HG03135 (cell line): Measurements from ENCODE around the gene STK32B.

Experiments used
- ATAC-seq: cut with Tn5 transposase; IDR thresholded peaks from one replicate; pipeline ENCODE4 v1.9.1; 2021; ENCODE audit warnings: mild to moderate bottlenecking, moderate library complexity; ENCODE audit not compliant: unreplicated experiment

The STK32B gene

DNA sequence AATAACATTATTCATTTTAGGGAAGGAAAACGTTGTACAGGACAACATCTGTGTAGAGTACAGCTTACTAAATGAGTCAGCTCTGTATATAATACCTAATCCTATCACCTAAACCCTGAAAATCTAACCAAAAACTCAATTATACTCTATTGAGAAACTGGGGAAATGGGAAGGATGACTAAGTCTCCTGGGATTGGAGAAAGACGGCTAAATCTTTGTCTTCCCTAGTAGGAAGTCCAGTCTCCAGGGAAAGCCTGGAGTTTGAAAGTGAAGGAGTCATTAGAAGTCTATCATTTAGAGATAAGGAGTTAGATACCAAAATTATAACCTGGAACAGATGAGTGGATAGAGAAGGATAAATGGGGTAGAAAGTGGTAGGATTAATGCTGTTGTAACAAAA lies 286.5 kb downstream of the STK32B start:
- no peak for ATAC-seq

DNA sequence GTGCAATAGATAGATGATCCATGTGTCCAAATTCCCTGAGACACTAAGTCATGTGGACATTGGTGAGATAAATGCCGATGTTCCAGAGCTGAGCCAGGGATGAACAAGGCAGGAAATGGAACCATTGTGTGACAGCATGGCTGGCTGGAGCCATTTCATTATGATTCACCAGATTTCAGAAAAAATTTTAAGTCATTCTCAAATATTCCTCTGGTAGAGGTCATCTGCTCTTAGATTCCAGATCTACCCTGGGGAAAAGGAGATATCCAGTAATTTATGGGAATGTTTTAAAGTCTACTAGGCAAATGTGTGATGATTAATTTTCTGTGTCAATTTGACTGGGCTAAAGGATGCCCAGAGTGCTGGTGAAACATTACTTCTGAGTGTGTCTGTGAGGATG lies 287.3 kb downstream of the STK32B start:
- ATAC-seq, result no peak

DNA sequence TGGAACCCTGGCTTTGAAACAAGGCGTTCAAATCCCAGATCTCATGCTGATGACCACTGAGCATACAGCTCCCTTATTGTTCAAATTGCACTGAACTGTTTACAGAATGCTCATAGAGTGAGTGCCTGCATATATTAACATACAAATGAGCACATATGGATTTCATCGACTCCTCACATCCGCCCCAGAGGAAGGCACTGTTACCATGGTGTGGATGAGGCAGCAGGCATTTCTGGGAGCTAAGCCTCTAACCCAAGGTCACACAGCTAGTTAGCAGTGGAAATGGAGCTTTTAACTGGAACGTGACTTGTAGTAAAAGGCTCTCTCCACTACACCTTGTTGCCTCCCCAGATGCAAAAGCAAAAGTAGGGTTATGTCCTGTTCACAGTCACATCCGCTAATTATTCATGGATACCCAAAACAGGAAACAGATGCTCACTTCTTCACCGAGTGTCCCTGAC lies 289.7 kb downstream of the STK32B start:
- ATAC-seq, result no peak

DNA sequence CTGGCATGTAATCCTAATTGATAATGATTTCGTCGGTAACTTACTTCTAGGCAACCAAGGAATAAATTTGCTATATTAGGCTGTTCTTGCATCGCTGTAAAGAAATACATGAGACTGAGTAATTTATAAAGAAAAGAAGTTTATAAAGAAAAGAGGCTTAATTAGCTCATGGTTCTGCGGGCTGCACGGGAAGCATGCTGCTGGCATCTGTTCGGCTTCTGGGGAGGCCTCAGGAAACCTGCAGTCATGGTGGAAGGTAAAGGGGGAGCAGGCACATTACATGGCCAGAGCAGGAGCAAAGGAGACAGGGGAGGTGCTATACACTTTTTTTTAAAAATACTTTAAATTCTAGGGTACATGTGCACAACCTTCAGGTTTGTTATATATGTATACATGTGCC lies 290.2 kb downstream of the STK32B start:
- no peak for ATAC-seq

DNA sequence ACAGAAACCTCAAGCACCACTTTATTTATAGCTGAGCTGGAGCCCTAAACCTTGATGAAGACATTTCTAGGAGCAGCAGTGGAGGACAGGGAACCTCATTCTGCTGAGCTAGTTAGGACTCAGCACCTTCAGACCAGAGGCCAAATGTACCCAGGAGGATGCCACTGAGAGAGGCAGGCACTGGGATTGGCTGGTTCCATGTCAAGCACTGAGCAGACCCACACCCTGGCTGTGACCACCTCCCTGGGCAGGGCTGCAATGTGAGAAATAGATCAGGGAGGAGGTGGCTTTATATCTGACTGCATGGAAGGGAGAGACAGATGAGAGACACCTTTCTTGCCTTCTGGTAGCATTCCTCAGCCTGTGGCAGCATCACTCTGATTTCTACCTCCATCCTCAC lies 304.6 kb downstream of the STK32B start:
- ATAC-seq, result no peak

DNA sequence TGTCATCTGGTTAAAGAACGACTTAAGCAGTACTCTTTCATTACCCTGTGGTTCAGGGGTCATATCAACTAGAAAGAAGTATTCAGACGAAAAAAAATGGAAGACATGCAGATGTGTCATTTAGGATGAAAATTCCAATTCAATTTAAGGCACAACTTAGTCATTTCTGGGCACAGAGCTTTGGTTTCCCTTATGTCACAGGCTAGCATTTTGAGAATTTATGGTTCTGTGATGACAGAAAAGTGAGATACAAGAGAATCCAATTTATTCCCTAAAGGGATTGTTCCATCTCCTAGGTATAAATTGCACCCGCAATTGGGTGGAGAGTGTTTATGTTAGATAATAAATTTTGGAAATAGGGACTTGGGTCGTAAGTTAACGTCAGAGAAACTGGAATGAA lies 306.6 kb downstream of the STK32B start:
- no peak for ATAC-seq

- no peak for ATAC-seq
These were observed 310.7 kb downstream of the STK32B start for GRCh38 chr4:5361968-5362367.

GRCh38 chr4:5364406-5364805 lies 313.1 kb downstream of the STK32B start:
- ATAC-seq, result no peak

DNA sequence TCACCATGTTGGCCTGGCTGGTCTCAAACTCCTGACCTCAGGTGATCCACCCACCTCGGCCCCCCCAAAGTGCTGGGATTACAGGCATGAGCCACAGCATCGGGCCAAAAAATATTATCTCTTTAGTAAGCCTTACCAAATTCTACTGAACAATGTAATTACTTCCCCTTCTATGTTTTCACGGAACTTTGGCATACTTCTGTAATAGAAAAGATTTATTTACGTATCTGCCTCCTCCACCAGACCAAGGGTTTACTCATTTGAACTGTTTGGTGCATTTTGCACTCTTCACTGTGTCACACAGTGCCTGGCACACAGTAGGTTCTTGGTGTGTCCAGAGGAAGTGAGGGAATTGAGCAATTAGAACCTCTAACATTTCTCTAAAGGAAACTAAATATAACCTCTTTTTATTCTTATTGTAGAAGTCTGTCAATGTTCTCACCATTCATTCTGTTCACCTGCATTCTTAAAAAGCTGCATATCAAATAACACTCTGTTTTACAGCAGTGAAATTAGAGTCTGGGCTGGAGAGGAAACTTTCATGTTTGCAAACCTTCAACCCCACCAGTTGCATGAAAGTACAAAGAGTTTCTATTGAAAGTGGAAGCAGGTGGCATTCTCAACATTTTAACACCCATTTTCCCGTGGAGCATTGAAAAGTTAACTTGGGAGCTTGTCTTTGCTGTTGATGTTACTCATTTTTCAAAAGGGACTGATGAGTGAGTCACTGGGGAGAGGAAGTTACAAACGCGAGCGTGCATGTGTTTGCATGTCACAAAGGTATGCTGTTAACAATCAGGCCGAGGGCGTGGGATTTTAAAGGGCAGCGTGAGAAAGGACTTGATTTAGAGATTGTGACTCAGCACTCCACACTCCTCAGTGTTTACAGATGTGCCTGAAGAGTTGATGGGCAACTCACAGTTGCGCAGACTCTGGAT lies 314.1 kb downstream of the STK32B start:
- ATAC-seq, result no peak

DNA sequence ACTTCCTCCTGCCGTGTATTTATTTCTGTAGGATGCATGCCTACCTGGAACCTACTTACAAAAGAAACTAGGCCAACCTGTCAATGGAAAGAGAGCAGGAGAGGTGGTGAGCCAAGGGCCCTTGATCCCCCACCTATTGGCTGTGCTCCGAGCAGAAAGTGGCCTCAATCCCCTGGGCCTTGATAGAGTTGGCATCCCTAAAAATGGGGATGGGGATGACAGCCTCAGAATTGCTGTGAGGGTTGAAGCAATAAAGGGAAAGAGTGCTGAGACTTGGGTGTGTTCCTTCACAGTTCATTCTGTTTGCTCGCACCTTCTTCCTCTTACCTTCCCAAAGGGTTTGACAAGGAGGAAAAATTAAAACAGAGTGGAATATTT lies 314.7 kb downstream of the STK32B start:
- ATAC-seq, result no peak

GRCh38 chr4:5366421-5366820 lies 315.1 kb downstream of the STK32B start:
- ATAC-seq, result no peak

DNA sequence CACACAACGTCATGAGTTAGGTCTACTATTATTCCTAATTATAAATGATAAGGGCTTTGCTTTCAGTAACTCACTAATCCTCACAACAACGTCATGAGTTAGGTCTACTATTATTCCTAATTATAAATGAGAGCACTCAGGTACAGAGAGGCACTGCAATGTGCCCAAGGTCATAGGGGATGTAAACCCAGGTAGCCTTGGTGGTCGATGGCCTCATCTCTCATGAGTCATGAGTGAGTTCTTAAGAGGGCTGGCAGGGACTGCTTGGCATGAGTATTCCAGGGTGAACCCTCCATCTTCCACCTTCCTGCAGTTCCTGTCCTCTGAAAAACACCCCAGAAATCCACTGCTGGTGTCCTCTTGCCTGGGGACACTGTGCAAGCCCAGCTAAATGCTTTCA lies 317.1 kb downstream of the STK32B start:
- ATAC-seq, result no peak

GRCh38 chr4:5370286-5370685 lies 319.0 kb downstream of the STK32B start:
- ATAC-seq, result no peak

DNA sequence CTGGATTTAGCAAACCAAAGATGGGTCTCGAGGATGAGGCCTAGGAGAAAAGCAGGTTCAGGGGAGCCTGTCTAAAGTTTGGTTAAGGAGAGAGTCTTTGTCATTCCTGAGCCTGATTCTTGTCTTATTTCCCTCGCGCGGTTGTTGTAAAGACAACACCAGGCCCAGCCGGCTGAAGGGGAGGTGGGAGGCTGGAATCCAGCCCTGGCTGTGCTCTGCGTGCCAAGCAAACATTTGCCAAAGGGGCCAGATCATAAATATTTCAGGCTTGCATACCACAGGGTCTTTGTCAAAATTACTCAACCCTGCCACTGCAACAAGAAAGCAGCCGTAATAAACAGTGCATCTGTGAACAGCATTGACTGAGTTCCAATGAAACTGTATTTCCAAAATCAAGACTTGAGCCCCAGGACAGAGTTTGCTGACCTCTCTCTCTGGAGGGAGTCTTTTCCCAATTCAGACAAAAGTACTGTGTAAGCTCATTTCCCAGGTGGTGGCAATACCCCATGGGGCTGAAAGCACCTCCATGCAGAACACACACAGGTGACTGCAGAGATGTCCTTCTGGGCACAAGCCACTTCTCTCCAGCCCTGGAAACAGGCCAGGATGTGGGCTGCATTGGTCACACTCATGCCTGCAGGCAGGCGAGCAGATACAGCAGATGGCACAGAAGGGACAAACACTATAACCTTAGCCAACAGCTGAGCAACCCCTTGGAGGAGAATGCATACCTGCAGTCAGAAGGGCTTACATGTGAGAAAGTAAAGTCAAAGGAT lies 320.3 kb downstream of the STK32B start:
- ATAC-seq, result no peak

DNA sequence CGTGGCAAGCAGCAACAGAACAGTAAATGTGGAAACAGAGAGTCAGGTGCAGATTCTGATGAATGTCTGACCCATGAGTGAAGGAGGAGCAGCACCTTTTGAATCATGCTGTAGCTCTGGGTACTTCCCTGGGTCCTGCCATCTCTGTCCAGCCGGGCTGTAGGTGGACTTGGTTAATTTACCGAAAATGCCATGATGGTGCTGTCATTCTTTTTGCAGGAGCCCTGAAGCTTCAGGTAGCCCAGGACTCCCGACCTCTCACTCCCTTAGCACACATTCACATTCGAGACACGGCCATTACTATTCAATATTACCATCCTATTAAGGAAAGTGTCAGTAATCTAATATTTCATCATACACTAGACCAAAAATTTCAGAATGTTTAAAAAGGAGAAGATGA lies 320.9 kb downstream of the STK32B start:
- ATAC-seq, result no peak

- no peak for ATAC-seq
These were observed 322.0 kb downstream of the STK32B start for GRCh38 chr4:5373327-5373726.

DNA sequence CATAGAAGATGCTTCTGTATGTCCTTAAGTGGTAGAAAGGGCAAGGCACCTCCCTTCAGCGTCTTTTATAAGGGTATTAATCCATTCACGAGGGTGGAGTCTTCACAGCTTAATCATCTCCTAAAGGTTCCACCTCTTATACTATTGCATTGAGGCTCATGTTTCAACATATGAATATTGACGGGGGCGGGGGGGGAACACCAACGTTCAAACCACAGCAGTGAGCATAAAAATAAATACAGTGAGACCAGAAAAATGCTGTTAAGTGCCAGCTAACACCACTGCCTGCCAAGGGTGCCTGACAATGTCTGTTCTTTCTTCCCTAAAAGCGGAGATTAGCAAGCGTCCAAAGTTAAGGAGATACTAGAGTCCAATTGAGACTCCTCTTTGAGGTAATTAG lies 323.3 kb downstream of the STK32B start:
- ATAC-seq, result no peak

- no peak for ATAC-seq
These were observed 323.7 kb downstream of the STK32B start for GRCh38 chr4:5374994-5375393.

GRCh38 chr4:5376015-5376414 lies 324.7 kb downstream of the STK32B start:
- no peak for ATAC-seq

DNA sequence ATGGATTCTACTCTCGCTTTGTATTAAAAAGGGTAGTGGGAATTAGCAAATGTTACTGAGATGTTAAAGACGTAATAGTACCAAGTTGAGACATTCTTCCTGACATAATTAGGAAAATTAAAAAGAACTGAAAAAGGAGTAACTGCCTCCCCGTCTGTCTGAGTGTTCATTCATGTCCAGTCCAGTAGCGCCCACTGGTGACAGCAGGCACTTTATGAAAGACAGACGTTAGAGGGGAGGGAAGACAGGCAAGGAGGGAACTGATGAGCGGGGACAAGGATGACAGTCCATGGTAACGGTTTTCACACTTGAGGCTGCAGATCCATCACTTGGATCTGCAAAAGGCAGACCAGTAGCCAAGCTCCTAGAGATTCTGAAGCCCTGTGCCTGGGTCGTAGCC lies 326.7 kb downstream of the STK32B start:
- ATAC-seq, result no peak

- no peak for ATAC-seq
These were observed 328.6 kb downstream of the STK32B start for GRCh38 chr4:5379895-5380294.

GRCh38 chr4:5381961-5382441 lies 330.7 kb downstream of the STK32B start:
- ATAC-seq, result no peak
